ENCODE data around the gene LIMD2.

The LIMD2 gene

DNA sequence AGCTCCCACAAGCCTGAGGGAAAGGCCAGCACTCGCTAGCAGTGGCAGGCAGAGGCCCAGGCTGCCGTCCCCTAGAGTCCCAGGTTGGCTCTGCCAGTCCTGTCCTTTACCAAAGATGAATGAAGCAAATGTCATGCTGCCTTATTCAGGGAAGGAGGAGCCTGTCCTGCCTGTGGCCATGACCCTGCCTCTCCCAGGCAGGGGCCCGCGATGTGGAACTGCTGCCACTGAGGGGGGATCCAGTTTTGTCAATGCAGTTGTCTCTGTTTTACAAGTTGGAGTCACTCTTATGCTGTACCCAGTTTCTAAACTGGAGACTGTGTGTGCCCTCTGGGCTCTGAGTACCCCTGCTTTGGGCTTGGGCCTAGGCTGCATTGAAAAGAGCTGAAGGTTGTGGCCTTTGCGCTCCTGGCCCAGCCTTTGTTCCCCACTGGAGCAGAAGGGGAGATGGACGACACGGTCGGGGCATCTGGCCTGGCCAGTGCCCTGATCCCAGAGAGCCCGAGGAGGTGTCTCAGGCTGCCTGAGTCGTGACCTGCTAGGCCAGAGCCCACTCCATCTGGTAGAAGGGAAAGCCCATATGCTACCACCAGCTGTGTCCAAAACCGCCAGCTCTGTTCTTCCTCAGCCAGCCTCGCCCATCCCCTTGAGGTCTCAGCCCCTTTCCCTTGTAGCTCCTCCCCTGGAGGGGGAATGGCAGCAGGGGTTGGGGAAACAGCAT is 5.5 kb downstream of the LIMD2 start:
- no peak overlapping the region for H3K9ac ChIP-seq (ENCODE audit: low read length)
- TF ChIP-seq EZH2phosphoT487 (IDR thresholded peaks at IDR 0.05; ENCODE audit: low read length) (no peak), EZH2 (optimal IDR thresholded peaks at IDR 0.05; ENCODE audit: low read depth, low read length) (no peak), CTCF (IDR thresholded peaks at IDR 0.05; ENCODE audit: low read length) (no peak)
- DNase-seq, result no peak
- no peak overlapping the region for H2AFZ ChIP-seq (ENCODE audit: low read length)
- no peaks in the 10 kb centered on the region for H3F3A ChIP-seq (ENCODE audit: insufficient read depth, low read length)
- no peaks in the 10 kb centered on the region for H3K9me2 ChIP-seq (replicated peaks; ENCODE audit: insufficient read depth, low read length)
- H3K79me2 ChIP-seq (ENCODE audit: low read length), result no peaks in the 10 kb centered on the region
- H3K4me3 ChIP-seq (ENCODE audit: low read length), result no peak overlapping the region
- no peaks in the 10 kb centered on the region for H4K20me1 ChIP-seq (ENCODE audit: insufficient read depth, low read length)
- H3K27ac ChIP-seq (ENCODE audit: low read length), result no peak overlapping the region
- H3K9me3 ChIP-seq (replicated peaks; ENCODE audit: insufficient read depth, low read length), result no peaks in the 10 kb centered on the region
- no peak overlapping the region for H3K4me2 ChIP-seq (ENCODE audit: low read depth, low read length)
- no peaks in the 10 kb centered on the region for H3K36me3 ChIP-seq (replicated peaks; ENCODE audit: insufficient read depth, low read length)
- H3K4me1 ChIP-seq (ENCODE audit: low read length), result peaks cover 5% of the 10 kb centered on the region
- H3K27me3 ChIP-seq (replicated peaks; ENCODE audit: insufficient read depth, low read length), result no peaks in the 10 kb centered on the region

DNA sequence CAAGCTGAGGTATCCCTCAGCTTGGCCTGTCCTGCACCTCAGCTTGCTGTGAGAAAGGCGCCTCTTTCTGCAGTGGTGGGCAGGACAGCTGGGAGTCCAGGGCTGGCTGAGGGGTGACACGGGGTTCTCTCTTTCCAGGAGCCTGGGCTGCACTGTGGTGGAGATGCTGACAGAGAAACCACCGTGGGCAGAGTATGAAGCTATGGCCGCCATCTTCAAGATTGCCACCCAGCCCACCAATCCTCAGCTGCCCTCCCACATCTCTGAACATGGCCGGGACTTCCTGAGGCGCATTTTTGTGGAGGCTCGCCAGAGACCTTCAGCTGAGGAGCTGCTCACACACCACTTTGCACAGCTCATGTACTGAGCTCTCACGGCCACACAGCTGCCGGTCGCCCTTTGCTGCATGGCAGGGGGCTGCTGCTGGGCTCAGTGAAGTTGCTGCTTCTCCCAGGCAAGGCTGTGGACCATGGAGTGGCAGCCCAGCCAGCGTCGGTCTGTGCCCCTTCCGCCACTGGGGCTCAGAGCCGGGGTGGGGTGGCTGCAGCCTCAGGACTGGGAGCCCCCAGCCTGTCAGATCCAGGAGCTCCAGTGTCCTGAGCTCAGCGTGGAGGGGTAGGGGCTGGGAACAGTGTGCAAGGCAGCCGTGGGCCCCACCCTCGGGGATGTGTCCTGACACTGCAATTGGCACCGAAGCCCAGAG is 6.4 kb downstream of the LIMD2 start:
- TF ChIP-seq EZH2 (optimal IDR thresholded peaks at IDR 0.05; ENCODE audit: low read depth, low read length), result no peak
- no peak for TF ChIP-seq CTCF (IDR thresholded peaks at IDR 0.05; ENCODE audit: low read length)
- TF ChIP-seq EZH2phosphoT487 (IDR thresholded peaks at IDR 0.05; ENCODE audit: low read length), result no peak
- Histone ChIP-seq H3K79me2 (ENCODE audit: low read length) (no peaks in the 10 kb centered on the region), H3K9me2 (replicated peaks; ENCODE audit: insufficient read depth, low read length) (no peaks in the 10 kb centered on the region), H3K9me3 (replicated peaks; ENCODE audit: insufficient read depth, low read length) (no peaks in the 10 kb centered on the region), H3K4me1 (ENCODE audit: low read length) (peaks cover 5% of the 10 kb centered on the region), H3K4me2 (ENCODE audit: low read depth, low read length) (no peak overlapping the region), H3K4me3 (ENCODE audit: low read length) (no peak overlapping the region), H2AFZ (ENCODE audit: low read length) (no peak overlapping the region), H4K20me1 (ENCODE audit: insufficient read depth, low read length) (no peaks in the 10 kb centered on the region), H3K27ac (ENCODE audit: low read length) (no peak overlapping the region), H3F3A (ENCODE audit: insufficient read depth, low read length) (no peaks in the 10 kb centered on the region), H3K9ac (ENCODE audit: low read length) (no peak overlapping the region), H3K36me3 (replicated peaks; ENCODE audit: insufficient read depth, low read length) (no peaks in the 10 kb centered on the region), H3K27me3 (replicated peaks; ENCODE audit: insufficient read depth, low read length) (no peaks in the 10 kb centered on the region)
- DNase-seq, result no peak

- no peaks in the 10 kb centered on the region for H3K36me3 ChIP-seq (replicated peaks; ENCODE audit: insufficient read depth, low read length)
- no peak overlapping the region for H3K27ac ChIP-seq (ENCODE audit: low read length)
- no peak for DNase-seq
These were observed 7.6 kb downstream of the LIMD2 start for GRCh38 chr17:63692195-63692816.

More at GRCh38 chr17:63692195-63692816, 7.6 kb downstream of the LIMD2 start:
- Histone ChIP-seq H3K9ac (ENCODE audit: low read length) (no peak overlapping the region), H3K9me2 (replicated peaks; ENCODE audit: insufficient read depth, low read length) (no peaks in the 10 kb centered on the region), H3K4me2 (ENCODE audit: low read depth, low read length) (no peak overlapping the region), H4K20me1 (ENCODE audit: insufficient read depth, low read length) (no peaks in the 10 kb centered on the region), H3K9me3 (replicated peaks; ENCODE audit: insufficient read depth, low read length) (no peaks in the 10 kb centered on the region), H3K4me3 (ENCODE audit: low read length) (no peak overlapping the region), H3K79me2 (ENCODE audit: low read length) (no peaks in the 10 kb centered on the region), H3F3A (ENCODE audit: insufficient read depth, low read length) (no peaks in the 10 kb centered on the region), H3K4me1 (ENCODE audit: low read length) (no peaks in the 10 kb centered on the region), H2AFZ (ENCODE audit: low read length) (no peak overlapping the region), H3K27me3 (replicated peaks; ENCODE audit: insufficient read depth, low read length) (no peaks in the 10 kb centered on the region)
- TF ChIP-seq EZH2phosphoT487 (IDR thresholded peaks at IDR 0.05; ENCODE audit: low read length) (no peak), CTCF (IDR thresholded peaks at IDR 0.05; ENCODE audit: low read length) (no peak), EZH2 (optimal IDR thresholded peaks at IDR 0.05; ENCODE audit: low read depth, low read length) (no peak)
